GM18951 (cell line): ENCODE results near the gene PRPF31.

Experiments
- POLR2A ChIP-seq: IDR thresholded peaks from 4 replicates; pipeline ENCODE4 v1.6.1; 2011; ENCODE audit warnings: mild to moderate bottlenecking; ENCODE audit not compliant: insufficient read length, insufficient read depth; ENCODE audit errors: extremely low read depth
- in situ Hi-C: fragments of 300-500 bp; cut with MboI; formaldehyde crosslinking; loops from one replicate; pipeline ENCODE4 v1.12.0; 2022; ENCODE audit warnings: low sequenced_read_pairs, mixed read lengths, inconsistent platforms; ENCODE audit not compliant: unreplicated experiment

Gene PRPF31

DNA sequence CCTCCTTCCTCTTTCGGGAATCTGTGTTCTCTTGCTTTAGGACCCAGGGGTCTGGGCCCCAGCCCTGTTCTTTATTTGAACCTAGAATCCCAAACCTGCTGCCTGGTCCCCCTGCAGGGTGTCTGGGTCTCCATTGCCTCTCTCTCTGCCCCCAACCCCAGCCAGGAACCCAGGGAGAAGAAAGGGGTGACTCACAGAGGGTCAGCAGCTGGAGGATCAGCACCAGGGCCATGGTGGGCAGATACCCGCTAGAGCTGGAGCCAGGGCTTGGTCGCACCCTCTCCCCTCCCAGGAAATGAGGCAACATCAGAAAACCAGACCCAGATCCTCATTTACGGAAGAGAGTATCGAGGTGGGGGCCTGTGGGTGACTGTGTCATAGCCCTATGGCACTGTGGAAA is 15.0 kb upstream of the PRPF31 start, which contains the start of gene OSCAR:
Gene OSCAR, minus strand, starts transcription at position 243 of the 400 bp plus-strand sequence. Its CDS starts 11 bp downstream, at position 232.
- no peak for TF ChIP-seq POLR2A
- in situ Hi-C loops: no loop called here

DNA sequence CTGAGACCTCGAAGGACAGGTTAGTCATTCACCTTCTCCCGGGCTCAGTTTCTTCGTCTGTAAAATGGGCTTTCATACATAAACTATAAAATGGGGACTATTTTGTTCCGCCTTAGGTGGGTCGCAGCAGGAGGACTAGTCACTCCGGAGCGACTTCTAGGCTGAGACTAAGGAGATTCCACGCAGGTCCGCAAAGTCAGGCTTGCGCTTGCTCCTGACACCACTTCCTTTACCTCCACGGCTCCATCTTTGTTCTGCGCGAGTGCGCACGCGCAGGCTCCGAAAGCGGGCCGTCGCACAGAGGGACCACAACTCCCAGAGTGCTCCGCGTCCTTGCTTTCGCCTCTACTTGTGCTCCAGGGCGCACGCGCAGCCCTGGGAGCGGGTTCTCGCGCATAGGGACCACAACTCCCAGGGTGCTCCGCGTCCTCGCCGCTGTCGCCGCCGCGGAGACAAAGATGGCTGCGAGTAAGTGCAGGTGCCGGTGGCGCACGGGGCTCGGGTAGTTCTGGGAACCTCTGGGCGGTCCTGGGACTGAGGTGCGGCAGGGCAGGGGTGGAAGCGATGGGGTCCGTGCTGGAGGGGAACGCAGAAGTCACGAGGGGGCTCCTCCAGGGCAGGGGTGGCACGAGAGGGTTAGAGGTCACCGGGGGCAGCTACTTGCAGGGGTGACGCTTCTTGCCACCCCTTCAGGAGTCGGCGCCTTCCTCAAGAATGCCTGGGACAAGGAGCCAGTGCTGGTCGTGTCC is 13.0 kb upstream of the PRPF31 start, which contains the start of gene NDUFA3:
Gene NDUFA3, plus strand, starts transcription at position 435 of the 749 bp plus-strand sequence. Its CDS starts 24 bp downstream, at position 459.
- TF ChIP-seq POLR2A: peak; percentile 91
- in situ Hi-C loops: no loop called here

DNA sequence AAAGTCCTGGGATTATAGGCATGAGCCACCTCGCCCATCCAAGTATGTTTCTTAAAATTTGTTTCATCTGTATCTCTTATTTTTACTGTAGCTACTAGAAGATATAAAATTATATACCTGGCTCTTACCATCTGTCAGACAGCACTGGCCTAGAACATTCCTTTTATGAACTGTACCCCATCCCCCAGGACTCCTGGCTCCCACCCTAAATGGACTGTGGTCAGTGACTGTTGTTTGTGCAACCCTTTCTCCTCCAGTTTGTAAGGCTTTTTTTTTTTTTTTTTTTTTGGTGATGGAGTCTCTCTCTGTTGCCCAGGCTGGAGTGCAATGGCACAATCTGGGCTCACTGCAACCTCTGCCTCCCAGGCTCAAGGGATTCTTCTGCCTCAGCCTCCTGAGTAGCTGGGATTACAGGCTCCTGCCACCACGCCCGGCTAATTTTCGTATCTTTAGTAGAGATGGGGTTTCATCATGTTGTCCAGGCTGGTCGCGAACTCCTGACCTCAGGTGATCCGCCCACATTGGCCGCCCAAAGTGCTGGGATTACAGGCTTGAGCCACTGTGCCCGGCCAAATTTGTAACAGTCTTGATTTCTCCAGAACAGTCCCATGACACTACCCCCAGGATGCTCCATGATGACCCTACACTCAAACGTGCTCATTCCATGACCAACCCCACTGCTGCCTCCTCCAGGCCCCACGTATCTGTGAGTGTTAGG is 10.4 kb upstream of the PRPF31 start:
- TF ChIP-seq POLR2A: no peak
- in situ Hi-C loops: no loop called here

DNA sequence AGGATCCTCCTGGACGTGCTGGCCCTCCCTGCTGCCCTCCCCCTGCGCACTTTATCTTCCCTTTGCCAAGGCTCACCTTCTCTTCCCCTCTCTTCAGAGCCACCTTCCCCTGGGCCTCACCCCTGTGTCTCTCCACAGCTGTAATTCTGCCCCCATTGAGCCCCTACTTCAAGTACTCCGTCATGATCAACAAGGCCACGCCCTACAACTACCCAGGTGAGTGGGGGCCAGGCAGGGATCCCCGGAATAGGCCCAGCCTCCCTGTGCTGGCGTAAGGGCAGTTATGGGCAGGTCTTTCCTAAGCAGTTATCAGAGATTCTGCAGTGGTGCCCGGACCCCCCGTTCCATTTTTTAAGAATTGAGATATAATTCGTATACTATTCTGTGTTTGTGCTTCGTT is 9.8 kb upstream of the PRPF31 start:
- no peak for TF ChIP-seq POLR2A
- in situ Hi-C loops: no loop called here

DNA sequence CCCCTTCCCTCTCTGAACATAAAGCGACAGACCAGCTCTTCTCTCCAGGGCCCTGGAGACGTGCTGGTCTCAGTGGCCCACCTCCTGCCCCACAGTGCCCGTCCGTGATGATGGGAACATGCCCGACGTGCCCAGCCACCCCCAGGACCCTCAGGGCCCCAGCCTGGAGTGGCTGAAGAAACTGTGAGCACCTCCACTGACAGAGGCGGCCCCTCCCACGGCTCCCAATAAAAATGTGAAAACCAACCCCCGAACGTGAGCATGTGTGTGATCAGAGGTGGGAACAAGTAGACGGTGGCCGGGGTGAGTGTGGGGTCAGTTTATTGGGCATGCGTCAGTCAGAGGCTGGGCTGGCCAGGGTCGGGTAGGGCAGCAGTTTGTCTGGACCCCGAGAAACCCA is 8.8 kb upstream of the PRPF31 start:
- TF ChIP-seq POLR2A: no peak
- in situ Hi-C loops: no loop called here

DNA sequence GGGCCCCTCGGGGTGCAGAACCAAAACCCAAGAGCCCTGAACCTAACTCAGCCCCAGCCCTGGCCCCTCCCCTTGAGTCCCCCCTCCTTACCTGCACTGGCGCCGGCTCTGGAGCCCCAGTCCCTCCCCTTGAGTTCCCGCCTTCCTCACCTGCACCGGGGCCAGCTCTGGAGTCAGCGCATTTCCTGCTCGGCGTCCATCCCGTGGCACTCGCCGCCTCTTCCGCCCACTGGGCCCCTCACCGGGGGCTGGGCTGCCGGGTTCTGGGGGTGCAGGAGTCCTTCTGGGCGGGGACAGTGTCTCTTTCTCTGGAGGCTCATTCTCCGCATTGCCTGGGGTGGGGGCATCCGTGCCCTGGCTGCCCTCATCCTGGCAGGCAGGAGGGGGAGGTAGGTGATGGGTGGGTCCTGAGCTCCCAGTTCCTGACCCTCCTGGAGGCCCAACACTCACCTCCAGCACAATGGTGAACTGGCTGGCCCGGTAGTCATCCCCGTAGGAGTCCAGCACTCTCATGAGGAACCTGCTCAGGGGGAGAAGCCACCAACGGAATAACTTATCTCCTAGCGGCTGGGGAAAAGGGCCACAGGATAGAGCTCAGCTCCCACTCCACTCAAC is 7.6 kb upstream of the PRPF31 start:
- in situ Hi-C loops: no loop called here
- no peak for TF ChIP-seq POLR2A

DNA sequence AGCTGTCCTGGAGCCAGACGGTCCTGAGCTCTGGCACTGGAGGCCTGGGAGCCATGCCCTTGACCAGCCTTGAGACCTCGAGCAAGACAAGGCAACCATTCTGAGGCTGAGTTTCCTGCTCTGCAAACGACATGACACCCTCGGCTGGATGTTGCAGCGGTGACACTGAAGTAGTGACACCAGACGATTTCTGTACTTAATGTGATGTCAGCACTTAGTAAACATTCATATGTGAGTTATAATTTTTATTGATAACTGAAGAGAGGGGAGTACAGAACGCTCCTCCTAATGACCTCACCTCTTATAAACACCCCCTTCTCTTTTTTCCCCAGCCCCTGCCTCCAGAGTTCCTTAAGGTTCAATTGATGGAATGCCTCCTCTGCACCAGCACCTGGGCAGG is 7.1 kb upstream of the PRPF31 start:
- in situ Hi-C loops: no loop called here
- no peak for TF ChIP-seq POLR2A

DNA sequence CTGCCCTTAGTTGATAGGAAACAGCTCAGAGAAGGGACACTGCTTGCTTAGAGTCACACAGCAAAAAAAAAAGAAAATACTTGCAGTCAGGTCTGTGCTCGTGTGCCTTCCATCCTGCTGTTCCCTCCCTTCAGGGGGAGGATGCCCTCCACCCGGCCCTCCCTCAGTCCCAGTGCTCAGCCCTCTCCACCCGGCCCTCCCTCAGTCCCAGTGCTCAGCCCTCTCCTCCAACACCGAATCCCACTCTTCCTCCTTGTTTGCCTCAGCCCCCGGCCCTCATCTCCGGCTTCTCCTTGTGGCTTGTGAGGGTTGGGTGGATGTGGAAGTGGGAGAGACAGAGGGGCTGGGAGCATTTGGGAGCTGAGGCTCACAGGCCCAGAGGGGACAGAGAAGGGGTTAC is 5.9 kb upstream of the PRPF31 start:
- in situ Hi-C loops: no loop called here
- peak; percentile 30 for TF ChIP-seq POLR2A

DNA sequence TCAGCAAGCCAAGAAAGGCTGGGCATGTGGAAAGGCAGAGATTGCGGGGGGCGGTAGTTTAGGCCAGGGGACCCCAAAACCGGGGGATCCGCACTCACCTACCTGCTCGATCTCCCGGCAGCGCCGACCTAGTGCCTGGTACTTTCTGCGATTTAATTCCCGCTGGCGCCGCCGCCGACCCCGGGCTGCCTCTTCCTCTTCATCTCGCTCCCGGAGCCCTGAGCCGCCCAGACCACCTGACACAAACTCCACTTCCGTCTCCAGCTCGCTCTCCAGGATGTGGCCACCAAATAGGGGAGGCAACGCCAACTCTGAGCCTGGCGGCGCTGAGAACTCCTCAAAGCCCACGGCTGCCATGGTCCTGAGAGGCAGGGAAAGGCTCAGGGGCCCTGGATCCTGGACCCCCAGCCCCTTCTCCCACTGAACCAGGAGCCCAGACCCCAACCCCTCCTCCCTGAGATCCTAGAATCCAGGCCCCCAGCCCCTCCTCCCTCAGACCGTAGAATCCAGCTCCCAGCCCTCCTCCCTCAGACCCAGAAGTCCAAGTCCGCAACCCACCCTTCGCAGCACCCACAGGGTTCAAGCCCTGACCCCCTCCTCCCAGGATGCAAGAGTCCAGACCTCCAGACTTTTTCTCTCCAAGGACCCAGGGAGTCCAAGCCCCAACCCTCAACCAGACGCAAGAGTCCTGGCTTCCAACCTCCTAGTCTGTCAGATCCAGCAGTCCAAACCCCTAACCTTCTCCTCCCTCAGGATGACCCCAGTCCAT is 1.0 kb upstream of the PRPF31 start:
- in situ Hi-C loops: no loop called here
- TF ChIP-seq POLR2A: peak; percentile 51

DNA sequence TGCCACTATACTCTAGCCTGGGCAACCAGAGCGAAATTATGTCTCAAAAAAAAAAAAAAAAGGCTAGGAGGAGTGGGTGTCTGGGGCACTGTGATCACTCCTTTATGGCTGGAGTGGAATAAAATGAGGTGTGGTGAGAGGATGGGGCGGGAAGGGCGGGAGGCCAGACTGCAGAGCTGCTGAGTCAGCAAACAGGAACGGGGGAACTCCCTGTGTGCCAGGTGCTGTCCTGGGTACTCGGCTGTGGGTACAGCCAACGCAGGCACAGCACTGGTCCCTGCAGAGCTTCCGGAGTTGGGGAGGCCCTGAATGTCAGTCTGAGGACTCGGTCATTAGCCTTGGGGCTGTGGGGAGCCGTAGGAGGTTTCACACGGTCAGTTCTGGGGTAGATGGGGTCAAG is 5.7 kb downstream of the PRPF31 start:
- in situ Hi-C loops: no loop called here

DNA sequence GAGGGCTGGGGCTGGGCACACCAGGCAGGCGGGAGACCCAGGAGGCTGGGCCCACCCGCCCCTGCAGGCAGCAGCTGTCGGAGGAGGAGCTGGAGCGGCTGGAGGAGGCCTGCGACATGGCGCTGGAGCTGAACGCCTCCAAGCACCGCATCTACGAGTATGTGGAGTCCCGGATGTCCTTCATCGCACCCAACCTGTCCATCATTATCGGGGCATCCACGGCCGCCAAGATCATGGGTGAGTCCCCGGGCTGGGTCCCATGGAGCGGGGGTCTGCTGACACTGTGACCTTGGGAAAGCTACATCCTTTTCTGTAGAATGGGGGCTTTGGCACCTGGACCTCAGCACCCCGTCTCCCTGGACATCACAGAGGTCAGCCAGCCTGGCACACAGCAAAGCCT is 8.1 kb downstream of the PRPF31 start:
- in situ Hi-C loops: no loop called here

More for the DNA sequence above, 5.7 kb downstream of the PRPF31 start:
- no peak for TF ChIP-seq POLR2A

DNA sequence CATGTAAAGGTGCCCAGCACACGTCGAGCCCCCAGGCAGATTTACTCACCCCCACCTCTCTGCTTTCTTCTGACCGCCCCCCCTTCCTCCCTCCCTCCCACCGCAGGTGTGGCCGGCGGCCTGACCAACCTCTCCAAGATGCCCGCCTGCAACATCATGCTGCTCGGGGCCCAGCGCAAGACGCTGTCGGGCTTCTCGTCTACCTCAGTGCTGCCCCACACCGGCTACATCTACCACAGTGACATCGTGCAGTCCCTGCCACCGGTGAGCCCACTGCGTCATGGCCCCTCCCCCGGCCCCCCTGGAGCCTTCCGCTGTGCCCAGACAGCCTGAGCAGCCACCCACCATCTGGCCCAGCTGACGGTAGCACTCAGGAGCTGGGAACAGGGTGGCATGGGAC is 8.8 kb downstream of the PRPF31 start:
- TF ChIP-seq POLR2A: no peak
- in situ Hi-C loops: no loop called here

More for the DNA sequence above, 8.1 kb downstream of the PRPF31 start:
- TF ChIP-seq POLR2A: no peak

DNA sequence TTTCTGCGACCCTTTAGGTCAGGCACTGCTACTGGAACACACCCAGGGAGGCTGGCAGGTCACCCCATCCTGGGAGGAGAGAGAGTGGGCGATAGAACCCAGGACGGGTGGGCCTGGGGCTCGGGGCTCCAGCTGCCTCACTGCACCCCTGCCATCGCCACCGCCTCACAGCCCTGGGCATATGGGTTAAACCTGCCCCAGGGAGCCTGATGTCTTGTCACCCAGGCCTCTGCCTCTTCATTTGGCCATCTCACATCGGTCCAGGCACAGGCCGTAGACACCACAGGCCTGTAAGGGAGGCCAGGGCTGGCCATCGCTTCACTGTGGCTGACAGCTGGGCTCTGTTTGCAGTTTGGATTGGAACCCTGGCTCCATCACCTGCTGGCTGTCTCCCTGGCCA is 10.2 kb downstream of the PRPF31 start:
- in situ Hi-C loops: no loop called here
- no peak for TF ChIP-seq POLR2A

DNA sequence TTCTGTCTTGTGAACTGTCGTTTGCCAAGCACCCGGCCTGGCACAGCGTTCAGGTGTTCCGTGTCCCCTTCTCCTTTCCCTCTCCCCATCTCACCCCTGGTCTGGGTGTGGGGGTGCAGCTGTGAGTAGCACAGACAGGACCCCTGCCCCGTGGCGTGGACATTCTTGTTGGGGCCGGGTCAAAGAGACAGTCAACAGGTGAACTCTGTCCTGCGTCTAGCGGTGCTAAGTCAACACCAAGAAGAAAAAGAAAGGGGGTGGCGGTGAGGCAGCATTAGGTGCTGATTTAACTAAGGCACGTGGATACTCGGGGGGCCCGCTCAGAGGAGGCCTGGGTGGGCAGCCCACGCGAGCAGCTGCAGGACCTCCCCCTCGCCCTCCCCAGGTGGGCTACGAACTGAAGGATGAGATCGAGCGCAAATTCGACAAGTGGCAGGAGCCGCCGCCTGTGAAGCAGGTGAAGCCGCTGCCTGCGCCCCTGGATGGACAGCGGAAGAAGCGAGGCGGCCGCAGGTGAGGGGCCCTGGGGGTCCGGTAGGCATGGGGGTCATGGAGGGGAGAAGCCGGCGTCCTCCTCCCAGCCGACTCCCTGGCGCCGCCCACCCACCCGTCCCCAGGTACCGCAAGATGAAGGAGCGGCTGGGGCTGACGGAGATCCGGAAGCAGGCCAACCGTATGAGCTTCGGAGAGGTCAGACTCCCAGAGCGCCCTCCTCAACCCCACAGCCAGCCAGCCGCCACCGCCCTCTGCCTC is 12.3 kb downstream of the PRPF31 start:
- in situ Hi-C loops: no loop called here
- no peak for TF ChIP-seq POLR2A
